ENCODE data around the gene ATP6V0B. TPM values are rescaled to one million over a fixed set of nuclear protein-coding genes. Genes with fewer than 3 reads are reported as not detected.

Gene ATP6V0B
- total and polyA plus RNA-seq, 2 of the 8 experiments (the other 6 are each of a cell fraction or from before 2014, with no cell fraction given) = 105 to 308 TPM

GRCh38 chr1:43946236-43947060 is 28.3 kb upstream of the ATP6V0B start, which contains the start of gene IPO13 (continued):
- TF ChIP-seq SP2 (IDR thresholded peaks at IDR 0.05; ENCODE audit: low read length) (no peak), SP4 (IDR thresholded peaks at IDR 0.05; ENCODE audit: low read length) (peak; percentile 100), CHD1 (IDR thresholded peaks at IDR 0.05; ENCODE audit: low read depth, low read length) (no peak), EZH2 (IDR thresholded peaks at IDR 0.05; ENCODE audit: low read depth, low read length, severe bottlenecking) (no peak), ZNF274 (IDR thresholded peaks at IDR 0.05; ENCODE audit: borderline replicate concordance, extremely low read depth, low read length) (no peak), SRF (IDR thresholded peaks at IDR 0.05; ENCODE audit: low read depth, low read length) (no peak), CHD2 (IDR thresholded peaks at IDR 0.05; ENCODE audit: low read length) (no peak), KDM1A (IDR thresholded peaks at IDR 0.05; ENCODE audit: borderline replicate concordance, low read length) (peak; percentile 26; the same call in 1 of the 2 replicates), RXRA (IDR thresholded peaks at IDR 0.05; ENCODE audit: insufficient read depth, low read depth, low read length) (0 out of 2 replicates have a peak, but pooled peaks have one; percentile 9), TEAD4 (IDR thresholded peaks at IDR 0.05; ENCODE audit: low read depth, low read length) (peak; percentile 87), GABPA (IDR thresholded peaks at IDR 0.05; ENCODE audit: borderline replicate concordance, insufficient read depth, low read length) (0 out of 2 replicates have a peak, but pooled peaks have one; percentile 1), POLR2AphosphoS5 (IDR thresholded peaks at IDR 0.05; ENCODE audit: low read depth, low read length) (peak; percentile 38; the same call in 1 of the 2 replicates), KDM4A (IDR thresholded peaks at IDR 0.05; ENCODE audit: low read depth, low read length, severe bottlenecking) (peak; percentile 10), MAX (IDR thresholded peaks at IDR 0.05) (peak; percentile 95)
